Spinal cord (tissue), 10 donors: ENCODE results near the gene PCDHGA5. TPM values are rescaled to one million over a fixed set of nuclear protein-coding genes. Genes with fewer than 3 reads are reported as not detected.
A peak's percentile ranks its signal among the peaks of the same experiment; 100 is the strongest.
"Not testable (repeated sequence)": the region's sequence is repeated elsewhere in the genome, so short reads cannot be mapped to it uniquely, and the experiment has no call there.

Source experiments
- DNase-seq, 6 donors: peaks; one replicate each; pipeline versions ENCODE4 v3.0.0 to v3.0.0-alpha.2; 2013 to 2015; ENCODE audit warnings: low spot score in 6 of 6, low read depth in 4 of 6
- H3K27ac ChIP-seq: one replicate; pipeline ENCODE4 v1.5.1; 2013; ENCODE audit warnings: low read depth, low read length, control low read depth
- H3K27me3 ChIP-seq: one replicate; pipeline ENCODE4 v1.6.1; 2013; ENCODE audit warnings: low read length; ENCODE audit not compliant: control insufficient read depth, insufficient read depth
- H3K36me3 ChIP-seq: one replicate; pipeline ENCODE4 v1.6.1; 2013; ENCODE audit warnings: low read length; ENCODE audit not compliant: control insufficient read depth, insufficient read depth
- H3K4me1 ChIP-seq: one replicate; pipeline ENCODE4 v1.6.1; 2013; ENCODE audit warnings: low read length; ENCODE audit not compliant: control insufficient read depth, insufficient read depth
- H3K4me3 ChIP-seq: one replicate; pipeline ENCODE4 v1.5.1; 2013; ENCODE audit warnings: low read depth, low read length, control low read depth
- H3K9me3 ChIP-seq: one replicate; pipeline ENCODE4 v1.6.1; 2013; ENCODE audit warnings: low read length; ENCODE audit not compliant: control insufficient read depth, insufficient read depth
- WGBS: methylation state at CpG from one replicate; pipeline ENCODE4 v1.1.5; 2013; ENCODE audit warnings: missing lambda C conversion rate; ENCODE audit not compliant: insufficient coverage; 5-methylcytosine and 5-hydroxymethylcytosine counted together
- polyA plus RNA-seq, 2 donors: library from polyadenylated mRNA; unstranded; fragments of 120-200 nt; gene quantifications; one replicate each; pipeline ENCODE4 v1.2.1, GENCODE V29; 2013; ENCODE audit not compliant: insufficient read length in 2 of 2
- total RNA-seq, 2 donors: library from RNA; depleted of rRNA in 1 of 2; stranded (reverse); fragments of 120-200 nt in 1 of 2; fragments of >200 nt in 1 of 2; gene quantifications; one replicate each; pipeline versions ENCODE4 v1.2.3 to v1.2.4, GENCODE V29; 2013 to 2014
- donor health status: healthy.

The PCDHGA5 gene
- total and polyA plus RNA-seq, 4 donors, result 7.9 to 15.5 (median 11.4) TPM

DNA sequence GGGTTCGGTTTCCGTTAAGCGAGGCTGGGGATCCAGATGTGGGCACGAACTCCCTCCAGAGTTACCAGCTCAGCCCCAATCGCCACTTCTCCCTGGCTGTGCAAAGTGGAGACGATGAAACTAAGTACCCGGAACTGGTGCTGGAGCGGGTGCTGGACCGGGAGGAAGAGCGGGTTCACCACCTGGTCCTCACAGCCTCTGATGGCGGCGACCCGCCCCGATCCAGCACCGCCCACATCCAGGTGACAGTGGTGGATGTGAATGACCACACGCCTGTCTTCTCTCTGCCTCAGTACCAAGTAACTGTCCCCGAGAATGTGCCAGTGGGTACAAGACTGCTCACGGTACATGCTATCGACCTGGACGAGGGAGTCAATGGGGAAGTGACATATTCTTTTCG, 19.4 kb downstream of the PCDHGA5 start:
- WGBS, result 20% methylated on average over 16 of the region's 21 CpGs
- no peak for DNase-seq
- H3K4me3 ChIP-seq, result no peak overlapping the region
- no peaks in the 10 kb centered on the region for H3K4me1 ChIP-seq
- H3K27me3 ChIP-seq, result no peaks in the 10 kb centered on the region
- no peak overlapping the region for H3K27ac ChIP-seq
- peaks cover 53% of the 10 kb centered on the region for H3K9me3 ChIP-seq
- peaks cover 11% of the 10 kb centered on the region for H3K36me3 ChIP-seq

DNA sequence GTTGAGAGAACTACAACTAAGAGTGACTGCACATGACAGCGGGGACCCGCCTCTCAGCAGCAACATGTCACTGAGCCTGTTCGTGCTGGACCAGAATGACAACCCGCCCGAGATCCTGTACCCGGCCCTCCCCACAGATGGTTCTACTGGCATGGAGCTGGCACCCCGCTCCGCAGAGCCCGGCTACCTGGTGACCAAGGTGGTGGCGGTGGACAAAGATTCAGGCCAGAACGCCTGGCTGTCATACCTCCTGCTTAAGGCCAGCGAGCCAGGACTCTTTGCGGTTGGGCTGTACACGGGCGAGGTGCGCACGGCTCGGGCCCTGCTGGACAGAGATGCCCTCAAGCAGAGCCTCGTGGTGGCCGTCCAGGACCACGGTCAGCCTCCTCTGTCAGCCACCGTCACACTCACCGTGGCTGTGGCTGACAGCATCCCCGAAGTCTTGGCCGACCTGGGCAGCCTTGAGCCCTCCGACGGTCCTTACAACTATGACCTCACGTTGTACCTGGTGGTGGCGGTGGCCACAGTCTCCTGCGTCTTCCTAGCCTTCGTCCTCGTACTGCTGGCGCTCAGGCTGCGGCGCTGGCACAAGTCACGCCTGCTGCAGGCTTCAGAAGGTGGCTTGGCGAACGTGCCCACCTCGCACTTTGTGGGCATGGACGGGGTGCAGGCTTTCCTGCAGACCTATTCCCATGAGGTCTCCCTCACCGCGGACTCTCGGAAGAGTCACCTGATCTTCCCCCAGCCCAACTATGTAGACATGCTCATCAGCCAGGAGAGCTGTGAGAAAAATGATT, 20.7 kb downstream of the PCDHGA5 start:
- Histone ChIP-seq H3K27me3 (no peaks in the 10 kb centered on the region), H3K27ac (no peak overlapping the region), H3K36me3 (peaks cover 16% of the 10 kb centered on the region), H3K9me3 (peaks cover 56% of the 10 kb centered on the region), H3K4me1 (no peaks in the 10 kb centered on the region), H3K4me3 (no peak overlapping the region)
- WGBS, result 44% methylated on average over 40 of the region's 43 CpGs
- no peak for DNase-seq

DNA sequence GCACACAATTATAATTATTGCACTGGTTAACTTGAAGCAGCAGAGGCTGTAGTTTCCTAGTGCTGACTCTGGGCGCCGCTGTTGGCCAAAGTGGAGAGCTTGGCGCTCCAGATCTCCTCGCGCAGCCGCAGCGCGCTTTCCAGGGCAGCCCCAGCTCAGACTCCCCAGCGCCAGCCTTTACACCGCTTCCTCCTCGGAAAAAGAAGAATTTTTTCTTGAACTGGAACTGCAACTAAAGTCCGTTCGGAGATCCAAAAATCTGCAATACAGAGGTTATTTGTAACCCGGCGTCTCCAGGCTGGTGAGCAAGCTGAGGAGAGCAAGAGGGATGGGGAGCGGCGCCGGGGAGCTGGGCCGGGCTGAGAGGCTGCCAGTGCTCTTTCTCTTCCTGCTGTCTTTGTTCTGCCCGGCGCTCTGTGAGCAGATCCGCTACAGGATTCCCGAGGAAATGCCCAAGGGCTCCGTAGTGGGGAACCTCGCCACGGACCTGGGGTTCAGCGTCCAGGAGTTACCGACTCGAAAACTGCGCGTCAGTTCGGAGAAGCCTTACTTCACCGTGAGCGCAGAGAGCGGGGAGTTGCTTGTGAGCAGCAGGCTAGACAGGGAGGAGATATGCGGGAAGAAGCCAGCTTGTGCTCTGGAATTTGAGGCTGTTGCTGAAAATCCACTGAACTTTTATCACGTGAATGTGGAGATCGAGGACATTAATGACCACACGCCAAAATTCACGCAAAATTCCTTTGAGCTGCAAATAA, 23.8 kb downstream of the PCDHGA5 start, which contains the start of gene PCDHGB4:
Gene PCDHGB4, plus strand, starts transcription at position 142 of the 755 bp plus-strand sequence. Its CDS starts 187 bp downstream, at position 329.
- not testable (repeated sequence) for H3K27me3 ChIP-seq, H3K4me3 ChIP-seq, H3K4me1 ChIP-seq, H3K27ac ChIP-seq
- WGBS, result 5% methylated on average over 10 of the region's 40 CpGs
- Histone ChIP-seq H3K36me3 (peaks cover 19% of the 10 kb centered on the region), H3K9me3 (peaks cover 67% of the 10 kb centered on the region)
- peak in 1 of 6 donors; percentile 10 for DNase-seq

DNA sequence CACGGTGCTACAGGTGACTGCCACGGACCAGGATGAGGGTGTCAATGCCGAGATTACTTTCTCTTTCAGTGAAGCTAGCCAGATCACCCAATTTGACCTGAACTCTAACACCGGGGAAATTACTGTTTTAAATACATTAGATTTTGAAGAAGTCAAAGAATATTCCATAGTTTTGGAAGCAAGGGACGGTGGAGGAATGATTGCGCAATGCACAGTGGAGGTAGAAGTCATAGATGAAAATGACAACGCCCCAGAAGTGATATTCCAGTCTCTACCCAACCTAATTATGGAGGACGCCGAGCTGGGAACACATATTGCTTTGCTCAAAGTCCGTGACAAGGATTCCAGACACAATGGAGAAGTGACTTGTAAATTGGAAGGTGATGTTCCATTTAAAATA, 24.7 kb downstream of the PCDHGA5 start:
- Histone ChIP-seq H3K36me3 (peaks cover 23% of the 10 kb centered on the region), H3K4me1 (no peaks in the 10 kb centered on the region), H3K4me3 (no peak overlapping the region), H3K27me3 (no peaks in the 10 kb centered on the region), H3K9me3 (peaks cover 68% of the 10 kb centered on the region), H3K27ac (no peak overlapping the region)
- no peak for DNase-seq
- whole genome bisulfite sequencing, result 40% methylated on average over 3 of the region's 10 CpGs

DNA sequence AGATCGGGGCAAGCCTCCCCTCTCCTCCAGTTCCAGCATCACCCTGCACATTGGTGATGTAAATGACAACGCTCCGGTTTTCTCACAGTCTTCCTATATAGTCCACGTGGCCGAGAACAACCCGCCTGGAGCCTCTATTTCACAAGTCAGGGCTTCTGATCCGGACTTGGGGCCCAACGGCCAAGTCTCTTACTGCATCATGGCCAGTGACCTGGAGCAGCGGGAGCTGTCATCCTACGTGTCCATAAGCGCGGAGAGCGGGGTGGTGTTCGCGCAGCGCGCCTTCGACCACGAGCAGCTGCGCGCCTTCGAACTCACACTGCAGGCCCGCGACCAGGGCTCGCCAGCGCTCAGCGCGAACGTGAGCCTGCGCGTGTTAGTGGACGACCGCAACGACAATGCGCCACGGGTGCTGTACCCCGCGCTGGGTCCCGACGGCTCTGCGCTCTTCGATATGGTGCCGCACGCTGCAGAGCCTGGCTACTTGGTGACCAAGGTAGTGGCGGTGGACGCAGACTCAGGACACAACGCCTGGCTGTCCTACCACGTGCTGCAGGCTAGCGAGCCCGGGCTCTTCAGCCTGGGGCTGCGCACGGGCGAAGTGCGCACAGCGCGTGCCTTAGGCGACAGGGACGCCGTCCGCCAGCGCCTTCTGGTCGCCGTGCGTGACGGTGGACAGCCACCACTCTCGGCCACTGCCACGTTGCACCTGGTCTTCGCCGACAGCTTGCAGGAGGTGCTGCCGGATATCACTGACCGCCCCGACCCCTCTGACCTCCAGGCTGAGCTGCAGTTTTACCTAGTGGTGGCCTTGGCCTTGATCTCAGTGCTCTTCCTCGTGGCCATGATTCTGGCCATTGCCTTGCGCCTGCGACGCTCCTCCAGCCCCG, 25.4 kb downstream of the PCDHGA5 start:
- WGBS, result 27% methylated on average over 77 of the region's 77 CpGs
- no peak overlapping the region for H3K4me3 ChIP-seq
- H3K36me3 ChIP-seq, result peaks cover 26% of the 10 kb centered on the region
- no peak for DNase-seq
- H3K4me1 ChIP-seq, result no peaks in the 10 kb centered on the region
- peaks cover 69% of the 10 kb centered on the region for H3K9me3 ChIP-seq
- H3K27ac ChIP-seq, result no peak overlapping the region
- no peaks in the 10 kb centered on the region for H3K27me3 ChIP-seq

DNA sequence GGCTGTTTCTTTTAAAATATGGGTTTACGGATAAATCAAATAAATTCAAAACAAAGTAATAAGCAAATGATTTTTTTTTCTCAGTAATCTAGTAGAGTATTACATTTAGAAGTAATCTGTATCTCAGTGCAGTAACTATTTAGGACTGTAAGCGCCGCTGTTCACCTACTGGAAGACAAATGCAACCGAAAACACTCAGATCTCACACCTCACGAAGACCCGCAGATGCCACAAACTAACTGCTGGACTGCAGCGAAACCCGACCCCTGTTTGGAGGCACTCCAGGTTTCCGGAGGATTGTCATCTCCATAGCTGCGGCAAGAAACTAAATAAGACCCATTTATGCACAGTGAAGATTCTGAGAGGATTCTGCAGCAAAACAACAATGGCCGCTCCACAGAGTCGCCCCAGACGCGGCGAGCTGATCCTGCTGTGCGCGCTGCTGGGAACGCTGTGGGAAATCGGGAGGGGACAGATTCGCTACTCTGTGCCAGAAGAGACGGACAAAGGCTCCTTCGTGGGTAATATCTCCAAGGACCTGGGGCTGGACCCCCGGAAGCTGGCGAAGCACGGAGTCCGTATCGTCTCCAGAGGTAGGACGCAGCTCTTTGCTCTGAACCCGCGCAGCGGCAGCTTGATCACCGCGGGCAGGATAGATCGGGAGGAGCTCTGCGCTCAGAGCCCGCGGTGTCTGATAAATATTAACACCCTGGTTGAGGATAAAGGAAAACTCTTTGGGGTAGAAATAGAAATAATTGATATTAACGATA, 28.7 kb downstream of the PCDHGA5 start, which contains the start of gene PCDHGA8:
Gene PCDHGA8, plus strand, starts transcription at position 205 of the 770 bp plus-strand sequence. Its CDS starts 181 bp downstream, at position 386.
- H3K9me3 ChIP-seq, result peaks cover 63% of the 10 kb centered on the region

DNA sequence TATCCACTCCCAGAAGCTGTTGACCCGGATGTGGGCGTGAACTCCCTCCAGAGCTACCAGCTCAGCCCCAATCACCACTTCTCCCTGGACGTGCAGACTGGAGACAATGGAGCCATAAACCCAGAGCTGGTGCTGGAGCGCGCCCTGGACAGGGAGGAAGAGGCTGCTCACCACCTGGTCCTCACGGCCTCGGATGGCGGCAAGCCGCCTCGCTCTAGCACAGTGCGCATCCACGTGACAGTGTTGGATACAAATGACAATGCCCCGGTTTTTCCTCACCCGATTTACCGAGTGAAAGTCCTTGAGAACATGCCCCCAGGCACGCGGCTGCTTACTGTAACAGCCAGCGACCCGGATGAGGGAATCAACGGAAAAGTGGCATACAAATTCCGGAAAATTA, 29.3 kb downstream of the PCDHGA5 start:
- WGBS, result 33% methylated on average over 14 of the region's 21 CpGs
- Histone ChIP-seq H3K27me3 (no peaks in the 10 kb centered on the region), H3K27ac (no peak overlapping the region), H3K9me3 (peaks cover 64% of the 10 kb centered on the region), H3K4me3 (no peak overlapping the region), H3K4me1 (peaks cover 3% of the 10 kb centered on the region), H3K36me3 (peaks cover 21% of the 10 kb centered on the region)
- no peak for DNase-seq

More for the DNA sequence above, 28.7 kb downstream of the PCDHGA5 start, which contains the start of gene PCDHGA8:
- Histone ChIP-seq H3K27ac (no peak within 1 kb of the TSS), H3K4me1 (peaks cover 3% of the 10 kb centered on the region), H3K4me3 (no peak within 1 kb of the TSS), H3K36me3 (peaks cover 21% of the 10 kb centered on the region), H3K27me3 (no peaks in the 10 kb centered on the region)
- no peak for DNase-seq
- 18% methylated on average over 27 of the region's 38 CpGs for WGBS

DNA sequence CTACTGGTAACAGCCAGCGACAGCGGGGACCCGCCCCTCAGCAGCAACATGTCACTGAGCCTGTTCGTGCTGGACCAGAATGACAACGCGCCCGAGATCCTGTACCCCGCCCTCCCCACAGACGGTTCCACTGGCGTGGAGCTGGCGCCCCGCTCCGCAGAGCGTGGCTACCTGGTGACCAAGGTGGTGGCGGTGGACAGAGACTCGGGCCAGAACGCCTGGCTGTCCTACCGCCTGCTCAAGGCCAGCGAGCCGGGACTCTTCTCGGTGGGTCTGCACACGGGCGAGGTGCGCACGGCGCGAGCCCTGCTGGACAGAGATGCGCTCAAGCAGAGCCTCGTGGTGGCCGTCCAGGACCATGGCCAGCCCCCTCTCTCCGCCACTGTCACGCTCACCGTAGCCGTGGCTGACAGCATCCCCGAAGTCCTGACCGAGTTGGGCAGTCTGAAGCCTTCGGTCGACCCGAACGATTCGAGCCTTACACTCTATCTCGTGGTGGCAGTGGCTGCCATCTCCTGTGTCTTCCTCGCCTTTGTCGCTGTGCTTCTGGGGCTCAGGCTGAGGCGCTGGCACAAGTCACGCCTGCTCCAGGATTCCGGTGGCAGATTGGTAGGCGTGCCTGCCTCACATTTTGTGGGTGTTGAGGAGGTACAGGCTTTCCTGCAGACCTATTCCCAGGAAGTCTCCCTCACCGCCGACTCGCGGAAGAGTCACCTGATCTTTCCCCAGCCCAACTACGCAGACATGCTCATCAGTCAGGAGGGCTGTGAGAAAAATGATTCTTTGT, 30.6 kb downstream of the PCDHGA5 start:
- H3K27me3 ChIP-seq, H3K4me3 ChIP-seq, DNase-seq, H3K27ac ChIP-seq, H3K4me1 ChIP-seq: not testable (repeated sequence)
- H3K9me3 ChIP-seq, result peaks cover 68% of the 10 kb centered on the region
- 30% methylated on average over 32 of the region's 53 CpGs for WGBS
- H3K36me3 ChIP-seq, result peaks cover 19% of the 10 kb centered on the region
